ENCODE data around the gene ASIP.
"Not testable (repeated sequence)": the region's sequence is repeated elsewhere in the genome, so short reads cannot be mapped to it uniquely, and the experiment has no call there.

ASIP gene

GRCh38 chr20:34290471-34290870 lies 49.2 kb downstream of the ASIP start:
- no peak for DNase-seq

GRCh38 chr20:34292496-34292895 lies 51.3 kb downstream of the ASIP start:
- DNase-seq, result no peak

GRCh38 chr20:34293119-34293518 lies 51.9 kb downstream of the ASIP start:
- no peak for DNase-seq

- DNase-seq, result no peak
These were observed 52.4 kb downstream of the ASIP start for GRCh38 chr20:34293589-34293988.

GRCh38 chr20:34294563-34294962 lies 53.3 kb downstream of the ASIP start:
- no peak for DNase-seq

- no peak for DNase-seq
These were observed 54.1 kb downstream of the ASIP start for GRCh38 chr20:34295284-34295683.

GRCh38 chr20:34296468-34296867 lies 55.2 kb downstream of the ASIP start:
- DNase-seq, result no peak

- not testable (repeated sequence) for DNase-seq
These were observed 57.1 kb downstream of the ASIP start for GRCh38 chr20:34298294-34298784.

- no peak for DNase-seq
These were observed 58.5 kb downstream of the ASIP start for GRCh38 chr20:34299556-34300255.

- DNase-seq, result no peak
These were observed 59.1 kb downstream of the ASIP start for GRCh38 chr20:34300256-34300806.

GRCh38 chr20:34300809-34301586 lies 59.8 kb downstream of the ASIP start:
- DNase-seq, result no peak

- no peak for DNase-seq
These were observed 60.5 kb downstream of the ASIP start for GRCh38 chr20:34301587-34302311.

- no peak for DNase-seq
These were observed 61.1 kb downstream of the ASIP start for GRCh38 chr20:34302312-34302722.

- DNase-seq, result peak; percentile 95
These were observed 61.7 kb downstream of the ASIP start, which contains the start of gene AHCY for GRCh38 chr20:34302723-34303533. TSS of gene AHCY (minus strand) at chr20:34303355. CDS start at chr20:34303270, 85 bp downstream.

GRCh38 chr20:34305333-34306230 lies 64.4 kb downstream of the ASIP start:
- DNase-seq, result no peak

GRCh38 chr20:34309691-34310090 lies 68.5 kb downstream of the ASIP start:
- DNase-seq, result no peak

GRCh38 chr20:34310481-34311117 lies 69.4 kb downstream of the ASIP start:
- DNase-seq, result no peak

- DNase-seq, result no peak
These were observed 70.1 kb downstream of the ASIP start for GRCh38 chr20:34311118-34312023.

- DNase-seq, result no peak
These were observed 70.8 kb downstream of the ASIP start for GRCh38 chr20:34312024-34312460.

Data from stimulated activated CD4-positive, alpha-beta T cell treated with anti-CD3 and anti-CD28 coated beads, Interleukin-4, amount 100 ng/mL, for 24 hours (primary cell).